ENCODE measurements around the gene UGT8.

- TF ChIP-seq POLR2AphosphoS5 (IDR thresholded peaks at IDR 0.05) (no peak), POLR2A (IDR thresholded peaks at IDR 0.05; ENCODE audit: low read depth) (no peak)
These were observed 10.3 kb upstream of the UGT8 start for GRCh38 chr4:114588305-114588704.

Data from esophagus muscularis mucosa (tissue), 2 donors.